Endothelial cell of umbilical vein (primary cell): ENCODE data around the gene TTLL13. TPM values are rescaled to one million over a fixed set of nuclear protein-coding genes. Genes with fewer than 3 reads are reported as not detected.

Experiments
- BruUV-seq: library from RNA; stranded (reverse); fragments of 400-500 nt; replicated peaks from 2 replicates; lab custom pipeline; 2021; lab: Mats Ljungman, UMichigan
- CTCF ChIA-PET: fragments of 300-600, 350-600 bp; sonication (Branson Sonifier 250); formaldehyde crosslinking; loops from one replicate; lab custom pipeline; 2021; ENCODE audit warnings: antibody characterized with exemption, inconsistent platforms; lab: Charles Lee
- POLR2A ChIA-PET: fragments of 300-600, 350-600 bp; sonication (Branson Sonifier 250); formaldehyde crosslinking; loops from one replicate; lab custom pipeline; 2021; ENCODE audit warnings: antibody characterized with exemption, inconsistent platforms; lab: Charles Lee
- DNase-seq: peaks from one replicate; pipeline ENCODE4 v3.0.0-alpha.2; 2011; ENCODE audit warnings: low read depth, low spot score
- FAIRE-seq: peaks from 2 replicates; lab custom pipeline; 2011; peaks lifted over from hg19 to GRCh38; lab: Jason Lieb, UNC
- H2AFZ ChIP-seq: 2 replicates; pipeline ENCODE4 v1.6.0; 2012; ENCODE audit warnings: low read depth, low read length, control low read depth, inconsistent platforms
- H3K27ac ChIP-seq: 2 replicates; pipeline ENCODE4 v1.5.1; 2011; ENCODE audit warnings: low read depth, mild to moderate bottlenecking, control low read depth, low read length, moderate library complexity; ENCODE audit not compliant: insufficient read depth
- H3K27me3 ChIP-seq, 2 experiments: 2 replicates each; pipeline versions ENCODE4 v1.6.0 to v1.6.1; 2011; ENCODE audit warnings: low read length in 2 of 2, mixed read lengths in 1 of 2; ENCODE audit not compliant: control insufficient read depth in 2 of 2, insufficient read depth in 2 of 2
- H3K36me3 ChIP-seq, 2 experiments: 2 replicates in 1 of 2; 3 replicates in 1 of 2; pipeline ENCODE4 v1.5.1; 2011; ENCODE audit warnings: low read length in 2 of 2, mild to moderate bottlenecking in 1 of 2, moderate library complexity in 1 of 2; ENCODE audit not compliant: control insufficient read depth in 2 of 2, insufficient read depth in 2 of 2; ENCODE audit errors: extremely low read depth in 1 of 2
- H3K4me1 ChIP-seq: 3 replicates; pipeline ENCODE4 v1.5.1; 2011; ENCODE audit warnings: mild to moderate bottlenecking, low read length; ENCODE audit not compliant: control insufficient read depth, insufficient read depth; ENCODE audit errors: extremely low read depth
- H3K4me2 ChIP-seq: 2 replicates; pipeline ENCODE4 v1.6.1; 2011; ENCODE audit warnings: low read length, control low read depth, mixed read lengths; ENCODE audit not compliant: insufficient read depth
- H3K4me3 ChIP-seq, 3 experiments: fragments of 200-600 bp in 1 of 3; sonication (generic), shearing (Covaris generic) in 1 of 3; replicated peaks in 1 of 3; 2 replicates each; pipeline ENCODE4 v1.5.1; 2011 to 2016; ENCODE audit warnings: control low read depth in 3 of 3, low read length in 3 of 3, mild to moderate bottlenecking in 2 of 3, inconsistent platforms in 1 of 3, low read depth in 1 of 3, moderate library complexity in 1 of 3; ENCODE audit not compliant: insufficient read depth in 1 of 3
- H3K79me2 ChIP-seq: 2 replicates; pipeline ENCODE4 v1.6.0; 2012; ENCODE audit warnings: low read length, inconsistent platforms; ENCODE audit not compliant: control insufficient read depth, insufficient read depth
- H3K9ac ChIP-seq: replicated peaks from 2 replicates; pipeline ENCODE3; 2011; ENCODE audit warnings: low read length, control low read depth; ENCODE audit not compliant: insufficient read depth; ENCODE audit errors: extremely low read depth
- H3K9me1 ChIP-seq: replicated peaks from 3 replicates; pipeline ENCODE4 v1.6.0; 2011; ENCODE audit warnings: mild to moderate bottlenecking, low read length; ENCODE audit not compliant: control insufficient read depth, insufficient read depth; ENCODE audit errors: extremely low read depth
- H3K9me3 ChIP-seq: replicated peaks from 2 replicates; pipeline ENCODE4 v1.5.1; 2012; ENCODE audit warnings: low read length, inconsistent platforms; ENCODE audit not compliant: control insufficient read depth, insufficient read depth
- H4K20me1 ChIP-seq: replicated peaks from 2 replicates; pipeline ENCODE3; 2011; ENCODE audit warnings: mild to moderate bottlenecking, low read length; ENCODE audit not compliant: control insufficient read depth, insufficient read depth; ENCODE audit errors: extremely low read depth
- EZH2 ChIP-seq: IDR thresholded peaks from 2 replicates; pipeline ENCODE4 v1.6.1; 2012; ENCODE audit warnings: borderline replicate concordance, low read depth, mild to moderate bottlenecking, moderate library complexity, low read length, inconsistent platforms; ENCODE audit not compliant: severe bottlenecking
- FOS ChIP-seq: IDR thresholded peaks from 2 replicates; pipeline ENCODE4 v1.6.1; 2011; ENCODE audit warnings: mild to moderate bottlenecking, low read length, moderate library complexity, borderline replicate concordance; ENCODE audit not compliant: insufficient read depth
- GATA2 ChIP-seq: IDR thresholded peaks from 2 replicates; pipeline ENCODE4 v1.7.0; 2011; ENCODE audit warnings: low read depth, mild to moderate bottlenecking, moderate library complexity, mixed read lengths, low read length; ENCODE audit not compliant: insufficient read length, insufficient read depth
- JUN ChIP-seq: IDR thresholded peaks from 2 replicates; pipeline ENCODE4 v1.6.1; 2011; ENCODE audit warnings: borderline replicate concordance, low read depth; ENCODE audit not compliant: insufficient read length, insufficient read depth
- MYC ChIP-seq: IDR thresholded peaks from one replicate; pipeline ENCODE4 v1.6.1; 2011; ENCODE audit warnings: mild to moderate bottlenecking, low read depth, low read length
- POLR2A ChIP-seq: IDR thresholded peaks from 2 replicates; pipeline ENCODE4 v1.6.1; 2012; ENCODE audit warnings: low read depth, mild to moderate bottlenecking, control low read depth, low read length
- POLR2AphosphoS5 ChIP-seq: IDR thresholded peaks from 2 replicates; pipeline ENCODE4 v1.6.1; 2012; ENCODE audit warnings: low read depth, mild to moderate bottlenecking, control low read depth, low read length, moderate library complexity; ENCODE audit not compliant: insufficient read depth
- dilution Hi-C: fragments of 300-500 bp; cut with MboI; formaldehyde crosslinking; loops from one replicate; pipeline ENCODE4 v1.15.0; 2019; ENCODE audit warnings: low sequenced_read_pairs; ENCODE audit not compliant: extremely low pct_ligation_motif_present
- intact Hi-C: fragments of 100-400 bp; cut with micrococcal nuclease; formaldehyde crosslinking; loops from one replicate; pipeline ENCODE4 v1.10.0; 2022
- polyA plus RNA-seq, 4 experiments: library from polyadenylated mRNA; depleted of rRNA in 3 of 4; stranded (reverse) in 3 of 4; unstranded in 1 of 4; fragments of >200 nt; gene quantifications; 2 replicates each; pipeline versions ENCODE4 v1.2.1 to v1.2.3, GENCODE V29; 2011 to 2012; ENCODE audit warnings: missing spikeins in 1 of 4
- total RNA-seq: library from RNA; stranded (reverse); gene quantifications from 2 replicates; pipeline ENCODE4 v1.2.3, GENCODE V29; 2021
- TF ChIP-seq, protein P1 (sequence below): IDR thresholded peaks from 2 replicates; pipeline ENCODE4 v1.6.1; 2011; ENCODE audit not compliant: insufficient read depth, insufficient read length
- TF ChIP-seq, protein P2 (sequence below), 2 donors: IDR thresholded peaks; 1 replicate in 1 of 2; 2 replicates in 1 of 2; pipeline ENCODE4 v1.5.1; 2011; ENCODE audit warnings: low read length in 2 of 2, mild to moderate bottlenecking in 2 of 2, moderate library complexity in 2 of 2, control low read depth in 1 of 2, inconsistent platforms in 1 of 2, low read depth in 1 of 2; ENCODE audit not compliant: insufficient read depth in 1 of 2; ENCODE audit errors: extremely low read depth in 1 of 2

The TTLL13 gene
- total and polyA plus RNA-seq, 2 donors (not counting 3 experiments of a cell fraction or from before 2014, with no cell fraction given) = 0.04 TPM; not detected in 1

DNA sequence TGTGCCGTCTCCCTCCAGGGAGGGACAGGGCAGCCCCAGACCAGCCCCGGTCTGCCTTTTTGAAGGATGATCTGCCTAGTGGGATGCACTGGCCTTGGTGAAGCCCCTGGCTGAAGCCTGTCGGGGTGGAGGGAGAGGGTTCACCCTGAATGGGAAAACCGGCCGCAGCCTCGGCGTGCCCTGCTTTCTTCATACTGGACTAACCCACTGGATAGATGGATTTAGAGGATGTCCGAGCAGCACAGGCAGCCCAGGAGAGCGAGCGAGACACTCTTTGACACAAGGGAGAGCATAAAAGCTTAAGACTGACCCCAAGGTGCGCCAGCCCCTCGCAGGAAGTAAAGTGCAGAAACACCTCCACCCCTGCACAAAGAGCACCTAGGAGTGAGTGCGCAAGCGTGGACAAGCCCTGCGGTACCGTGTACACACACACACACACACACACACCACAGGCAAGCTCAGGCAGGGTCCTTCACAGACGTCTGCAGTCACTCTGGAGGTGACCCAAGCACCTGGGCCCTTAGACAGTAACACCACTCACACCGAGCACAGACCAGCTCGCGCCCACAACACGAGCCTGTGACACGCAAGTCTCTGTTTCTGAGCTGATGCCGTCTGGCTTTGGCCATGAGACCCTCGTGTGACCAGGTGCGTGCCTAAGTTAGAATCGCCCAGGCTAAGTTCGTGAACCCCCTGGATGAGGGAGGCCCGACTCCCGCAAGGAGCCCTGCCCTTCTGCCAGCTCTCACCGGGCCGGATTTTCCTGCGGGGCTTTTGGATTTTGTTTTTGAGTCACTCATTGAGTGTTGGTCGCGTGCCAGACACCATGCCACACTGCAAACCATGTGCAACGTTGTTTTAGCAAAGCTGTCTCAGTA, 36.9 kb upstream of the TTLL13 start:
- no peak for TF ChIP-seq FOS
- TF ChIP-seq, protein P1, sequence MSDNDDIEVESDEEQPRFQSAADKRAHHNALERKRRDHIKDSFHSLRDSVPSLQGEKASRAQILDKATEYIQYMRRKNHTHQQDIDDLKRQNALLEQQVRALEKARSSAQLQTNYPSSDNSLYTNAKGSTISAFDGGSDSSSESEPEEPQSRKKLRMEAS = no peak
- no peak for TF ChIP-seq MYC
- TF ChIP-seq, protein P2, sequence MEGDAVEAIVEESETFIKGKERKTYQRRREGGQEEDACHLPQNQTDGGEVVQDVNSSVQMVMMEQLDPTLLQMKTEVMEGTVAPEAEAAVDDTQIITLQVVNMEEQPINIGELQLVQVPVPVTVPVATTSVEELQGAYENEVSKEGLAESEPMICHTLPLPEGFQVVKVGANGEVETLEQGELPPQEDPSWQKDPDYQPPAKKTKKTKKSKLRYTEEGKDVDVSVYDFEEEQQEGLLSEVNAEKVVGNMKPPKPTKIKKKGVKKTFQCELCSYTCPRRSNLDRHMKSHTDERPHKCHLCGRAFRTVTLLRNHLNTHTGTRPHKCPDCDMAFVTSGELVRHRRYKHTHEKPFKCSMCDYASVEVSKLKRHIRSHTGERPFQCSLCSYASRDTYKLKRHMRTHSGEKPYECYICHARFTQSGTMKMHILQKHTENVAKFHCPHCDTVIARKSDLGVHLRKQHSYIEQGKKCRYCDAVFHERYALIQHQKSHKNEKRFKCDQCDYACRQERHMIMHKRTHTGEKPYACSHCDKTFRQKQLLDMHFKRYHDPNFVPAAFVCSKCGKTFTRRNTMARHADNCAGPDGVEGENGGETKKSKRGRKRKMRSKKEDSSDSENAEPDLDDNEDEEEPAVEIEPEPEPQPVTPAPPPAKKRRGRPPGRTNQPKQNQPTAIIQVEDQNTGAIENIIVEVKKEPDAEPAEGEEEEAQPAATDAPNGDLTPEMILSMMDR (IDR thresholded peaks at IDR 0.05; ENCODE audit: extremely low read depth in 1 of 2, insufficient read depth in 1 of 2, low read depth in 1 of 2, low read length in 2 of 2) = no peak
- TF ChIP-seq POLR2AphosphoS5 = no peak
- TF ChIP-seq POLR2A = no peak
- no peak for TF ChIP-seq GATA2
- TF ChIP-seq EZH2 = no peak
- TF ChIP-seq JUN = no peak
- H3K79me2 ChIP-seq = no peaks in the 10 kb centered on the region
- no peak overlapping the region for H3K4me3 ChIP-seq
- no peak overlapping the region for H3K27ac ChIP-seq
- no peak for DNase-seq
- H3K9ac ChIP-seq = no peak overlapping the region
- no peak overlapping the region for H2AFZ ChIP-seq
- dilution Hi-C loops = loop anchor here (10.0 kb wide), 1 partner anchor 68 kb away; no protein-coding TSS in a partner anchor
- CTCF ChIA-PET = interaction anchor here (0.8 to 2.2 kb wide), 4 partner anchors 9 to 110 kb away, joined by 3 to 12 read pairs (median 8); partner anchors contain the start of genes CIB1, GDPGP1, IDH2 and SEMA4B
- no peak for FAIRE-seq
- H3K9me1 ChIP-seq = no peaks in the 10 kb centered on the region
- POLR2A ChIA-PET = no interaction called here
- no peaks in the 10 kb centered on the region for H4K20me1 ChIP-seq
- H3K27me3 ChIP-seq = no peaks in the 10 kb centered on the region
- no peaks in the 10 kb centered on the region for H3K9me3 ChIP-seq
- intact Hi-C loops = loop anchor here (10.0 kb wide), 1 partner anchor 318 kb away; the partner anchor contains the start of gene AP3S2
- H3K4me1 ChIP-seq = peaks cover 12% of the 10 kb centered on the region
- no peak overlapping the region for H3K4me2 ChIP-seq
- BruUV-seq = no TSS peak
- H3K36me3 ChIP-seq = no peaks in the 10 kb centered on the region
